ENCODE data around the gene PLD3.
A peak's percentile ranks its signal among the peaks of the same experiment; 100 is the strongest.
"Not testable (repeated sequence)": the region's sequence is repeated elsewhere in the genome, so short reads cannot be mapped to it uniquely, and the experiment has no call there.

PLD3 gene

GRCh38 chr19:40392123-40392522 is 43.6 kb downstream of the PLD3 start:
- no peak for DNase-seq

GRCh38 chr19:40392894-40393517 is 44.5 kb downstream of the PLD3 start:
- DNase-seq: no peak

- no peak for DNase-seq
These were observed 45.7 kb downstream of the PLD3 start for GRCh38 chr19:40393894-40394815.

- DNase-seq: no peak
These were observed 46.3 kb downstream of the PLD3 start for GRCh38 chr19:40394816-40395210.

- DNase-seq: no peak
These were observed 47.5 kb downstream of the PLD3 start for GRCh38 chr19:40395956-40396355.

GRCh38 chr19:40396886-40397567 is 48.5 kb downstream of the PLD3 start:
- DNase-seq: no peak

- no peak for DNase-seq
These were observed 49.0 kb downstream of the PLD3 start for GRCh38 chr19:40397568-40397906.

GRCh38 chr19:40398417-40399131 is 50.1 kb downstream of the PLD3 start:
- DNase-seq: peak; percentile 55

- DNase-seq: no peak
These were observed 52.1 kb downstream of the PLD3 start for GRCh38 chr19:40400559-40400958.

- DNase-seq: peak; percentile 77
These were observed 54.9 kb downstream of the PLD3 start for GRCh38 chr19:40403262-40403984.

- DNase-seq: no peak
These were observed 59.5 kb downstream of the PLD3 start for GRCh38 chr19:40407714-40408597.

GRCh38 chr19:40408598-40408925 is 60.1 kb downstream of the PLD3 start:
- not testable (repeated sequence) for DNase-seq

GRCh38 chr19:40410030-40410389 is 61.5 kb downstream of the PLD3 start:
- no peak for DNase-seq

- DNase-seq: no peak
These were observed 62.8 kb downstream of the PLD3 start for GRCh38 chr19:40411125-40411842.

GRCh38 chr19:40411958-40412499 is 63.5 kb downstream of the PLD3 start:
- no peak for DNase-seq

GRCh38 chr19:40412866-40413265 is 64.4 kb downstream of the PLD3 start:
- no peak for DNase-seq

- DNase-seq: no peak
These were observed 64.9 kb downstream of the PLD3 start, which contains the start of gene PRX for GRCh38 chr19:40413291-40413845. Gene PRX (minus strand): TSS chr19:40413378. CDS start chr19:40407932, 5,446 bp downstream.

- no peak for DNase-seq
These were observed 66.3 kb downstream of the PLD3 start for GRCh38 chr19:40414542-40415535.

- no peak for DNase-seq
These were observed 67.3 kb downstream of the PLD3 start for GRCh38 chr19:40415768-40416167.
